OCI-LY1 (cell line): ENCODE measurements around the gene TTN.

ENCODE experiments used
- CTCF ChIP-seq: fragments of 200-600 bp; sonication (generic), shearing (Covaris generic); IDR thresholded peaks from 2 replicates; pipeline ENCODE4 v1.5.1; 2017; ENCODE audit warnings: mild to moderate bottlenecking, antibody characterized with exemption, low read length, moderate library complexity, mixed read lengths
- EZH2 ChIP-seq: fragments of 200-600 bp; sonication (generic), shearing (Covaris generic); IDR thresholded peaks from 2 replicates; pipeline ENCODE4 v1.8.0; 2017; ENCODE audit warnings: borderline replicate concordance, mixed run types, mild to moderate bottlenecking, antibody characterized with exemption, low read length, moderate library complexity, mixed read lengths

GRCh38 chr2:178715366-178715765 lies 91.9 kb downstream of the TTN start:
- no peak for TF ChIP-seq CTCF
- no peak for TF ChIP-seq EZH2
